GM12878 (cell line): ENCODE results near the gene SUPT4H1. TPM values are rescaled to one million over a fixed set of nuclear protein-coding genes. Genes with fewer than 3 reads are reported as not detected.

Source experiments
- CBX5 ChIP-seq: sonication (generic); IDR thresholded peaks from 2 replicates; pipeline ENCODE4 v1.6.1; 2016; ENCODE audit warnings: low read depth, moderate library complexity, mild to moderate bottlenecking, inconsistent platforms
- EZH2 ChIP-seq: IDR thresholded peaks from 2 replicates; pipeline ENCODE4 v1.6.1; 2012; ENCODE audit warnings: low read depth, mild to moderate bottlenecking, control low read depth, inconsistent platforms, low read length, borderline replicate concordance; ENCODE audit not compliant: control insufficient read depth
- FOS ChIP-seq: IDR thresholded peaks from 3 replicates; pipeline ENCODE4 v1.6.1; 2011; ENCODE audit warnings: borderline replicate concordance; ENCODE audit not compliant: insufficient read length; ENCODE audit errors: extremely low read depth
- IKZF1 ChIP-seq: fragments of 450-650 bp; conservative IDR thresholded peaks from 2 replicates; pipeline ENCODE4 v1.6.1; 2017; ENCODE audit warnings: antibody characterized with exemption, mild to moderate bottlenecking
- IKZF2 ChIP-seq, 2 experiments: fragments of 450-650 bp; IDR thresholded peaks; 2 replicates each; pipeline ENCODE4 v1.6.1; 2017; ENCODE audit warnings: mild to moderate bottlenecking in 2 of 2, moderate library complexity in 2 of 2
- NBN ChIP-seq: fragments of 450-650 bp; IDR thresholded peaks from 2 replicates; pipeline ENCODE4 v1.6.1; 2016
- NFYA ChIP-seq: IDR thresholded peaks from 2 replicates; pipeline ENCODE4 v1.6.1; 2011; ENCODE audit warnings: low read depth, mild to moderate bottlenecking, low read length, improper control_type of control experiment, borderline replicate concordance
- POLR2A ChIP-seq: IDR thresholded peaks from 2 replicates; pipeline ENCODE4 v1.6.1; 2011; ENCODE audit warnings: low read depth, mild to moderate bottlenecking, low read length
- RUNX3 ChIP-seq: IDR thresholded peaks from 2 replicates; pipeline ENCODE4 v1.6.1; 2012; ENCODE audit warnings: low read length, inconsistent platforms
- TCF7 ChIP-seq: IDR thresholded peaks from 2 replicates; pipeline ENCODE4 v1.6.1; 2014; ENCODE audit warnings: antibody characterized with exemption, borderline replicate concordance
- WRNIP1 ChIP-seq: IDR thresholded peaks from 2 replicates; pipeline ENCODE4 v1.6.1; 2011; ENCODE audit warnings: low read depth, low read length, improper control_type of control experiment, borderline replicate concordance
- ZBTB11 ChIP-seq: fragments of 450-650 bp; formaldehyde crosslinking; IDR thresholded peaks from 2 replicates; pipeline ENCODE4 v1.5.0; 2022; ENCODE audit warnings: mild to moderate bottlenecking, missing genetic modification characterization
- polyA plus RNA-seq, 11 experiments: library from polyadenylated mRNA; depleted of rRNA in 4 of 11; unstranded in 6 of 11; stranded (reverse) in 5 of 11; fragments of >200 nt; fragmentation: Nextera tagmentation in 4 of 11; fragmentation: Illumina TruSeq in 1 of 11; extraction: Ambion mirVana in 4 of 11; extraction: Trizol in 1 of 11; gene quantifications; 1 replicate in 1 of 11; 2 replicates in 10 of 11; pipeline versions ENCODE4 v1.2.1 to v1.2.3, GENCODE V29; 2011 to 2016; ENCODE audit warnings: inconsistent platforms in 2 of 11, missing spikeins in 2 of 11, low read depth in 1 of 11
- total RNA-seq, 4 experiments: library from RNA; depleted of rRNA in 3 of 4; stranded (reverse); fragments of >200 nt in 3 of 4; fragmentation: Illumina TruSeq in 1 of 4; extraction: Trizol in 1 of 4; gene quantifications; 2 replicates each; pipeline versions ENCODE4 v1.2.1 to v1.2.3, GENCODE V29; 2013 to 2021
- TF ChIP-seq, protein P1 (sequence below): fragments of 450-650 bp; IDR thresholded peaks from 2 replicates; pipeline ENCODE4 v1.6.1; 2018; ENCODE audit warnings: borderline replicate concordance, mild to moderate bottlenecking; ENCODE audit not compliant: partially characterized antibody
- TF ChIP-seq, protein P2 (sequence below): fragments of 450-650 bp; formaldehyde crosslinking; IDR thresholded peaks from 2 replicates; pipeline ENCODE4 v1.4.0; 2020; ENCODE audit warnings: mild to moderate bottlenecking, moderate library complexity

Gene SUPT4H1
- total and polyA plus RNA-seq, 10 of the 15 experiments (the other 5 are each of a cell fraction or from before 2014, with no cell fraction given), result 83.8 to 293 (median 128) TPM

DNA sequence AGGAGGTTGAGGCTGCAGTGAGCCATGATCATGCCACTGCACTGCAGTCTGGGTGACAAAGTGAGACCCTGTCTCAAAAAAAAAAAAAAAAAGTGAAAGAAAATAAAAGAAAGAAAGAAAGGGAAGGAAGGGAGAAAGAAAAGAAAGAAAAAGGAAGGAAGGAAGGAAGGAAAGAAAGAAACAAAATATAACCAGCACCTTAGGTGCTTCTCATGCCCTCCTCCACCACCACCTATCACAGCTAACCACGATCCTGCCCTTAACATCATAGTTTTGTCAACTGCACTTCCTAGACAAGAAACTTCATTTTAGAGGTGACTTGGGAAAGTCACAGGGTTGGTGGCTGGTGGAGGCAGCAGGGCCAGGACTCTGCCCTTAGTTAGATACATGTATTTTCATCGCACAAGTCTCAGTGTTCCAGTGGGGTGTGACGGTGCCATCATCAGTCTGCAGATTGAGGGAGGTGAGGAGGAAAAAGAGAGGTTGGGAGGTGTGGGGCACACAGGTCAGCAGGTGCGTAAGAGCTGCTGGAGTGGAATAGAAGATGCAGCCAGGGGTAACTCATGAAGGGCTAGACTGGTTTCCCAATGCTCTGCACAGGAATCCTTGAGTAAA is 10.0 kb downstream of the SUPT4H1 start (continued):
- TF ChIP-seq ZBTB11 (no peak), IKZF1 (peak; percentile 33; the same call in 1 of the 2 replicates), TCF7 (no peak), CBX5 (no peak), WRNIP1 (0 out of 2 replicates have a peak, but pooled peaks have one; percentile 54), NFYA (no peak), FOS (no peak), IKZF2 (IDR thresholded peaks at IDR 0.05) (peak in 1 of 2 experiments; percentile 22; a peak in 1 of 4 replicates), POLR2A (0 out of 2 replicates have a peak, but pooled peaks have one; percentile 40), RUNX3 (no peak), EZH2 (no peak), NBN (peak; percentile 63)
- TF ChIP-seq, protein P1, sequence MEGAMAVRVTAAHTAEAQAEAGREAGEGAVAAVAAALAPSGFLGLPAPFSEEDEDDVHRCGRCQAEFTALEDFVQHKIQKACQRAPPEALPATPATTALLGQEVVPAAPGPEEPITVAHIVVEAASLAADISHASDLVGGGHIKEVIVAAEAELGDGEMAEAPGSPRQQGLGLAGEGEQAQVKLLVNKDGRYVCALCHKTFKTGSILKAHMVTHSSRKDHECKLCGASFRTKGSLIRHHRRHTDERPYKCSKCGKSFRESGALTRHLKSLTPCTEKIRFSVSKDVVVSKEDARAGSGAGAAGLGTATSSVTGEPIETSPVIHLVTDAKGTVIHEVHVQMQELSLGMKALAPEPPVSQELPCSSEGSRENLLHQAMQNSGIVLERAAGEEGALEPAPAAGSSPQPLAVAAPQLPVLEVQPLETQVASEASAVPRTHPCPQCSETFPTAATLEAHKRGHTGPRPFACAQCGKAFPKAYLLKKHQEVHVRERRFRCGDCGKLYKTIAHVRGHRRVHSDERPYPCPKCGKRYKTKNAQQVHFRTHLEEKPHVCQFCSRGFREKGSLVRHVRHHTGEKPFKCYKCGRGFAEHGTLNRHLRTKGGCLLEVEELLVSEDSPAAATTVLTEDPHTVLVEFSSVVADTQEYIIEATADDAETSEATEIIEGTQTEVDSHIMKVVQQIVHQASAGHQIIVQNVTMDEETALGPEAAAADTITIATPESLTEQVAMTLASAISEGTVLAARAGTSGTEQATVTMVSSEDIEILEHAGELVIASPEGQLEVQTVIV, result no peak
- TF ChIP-seq, protein P2, sequence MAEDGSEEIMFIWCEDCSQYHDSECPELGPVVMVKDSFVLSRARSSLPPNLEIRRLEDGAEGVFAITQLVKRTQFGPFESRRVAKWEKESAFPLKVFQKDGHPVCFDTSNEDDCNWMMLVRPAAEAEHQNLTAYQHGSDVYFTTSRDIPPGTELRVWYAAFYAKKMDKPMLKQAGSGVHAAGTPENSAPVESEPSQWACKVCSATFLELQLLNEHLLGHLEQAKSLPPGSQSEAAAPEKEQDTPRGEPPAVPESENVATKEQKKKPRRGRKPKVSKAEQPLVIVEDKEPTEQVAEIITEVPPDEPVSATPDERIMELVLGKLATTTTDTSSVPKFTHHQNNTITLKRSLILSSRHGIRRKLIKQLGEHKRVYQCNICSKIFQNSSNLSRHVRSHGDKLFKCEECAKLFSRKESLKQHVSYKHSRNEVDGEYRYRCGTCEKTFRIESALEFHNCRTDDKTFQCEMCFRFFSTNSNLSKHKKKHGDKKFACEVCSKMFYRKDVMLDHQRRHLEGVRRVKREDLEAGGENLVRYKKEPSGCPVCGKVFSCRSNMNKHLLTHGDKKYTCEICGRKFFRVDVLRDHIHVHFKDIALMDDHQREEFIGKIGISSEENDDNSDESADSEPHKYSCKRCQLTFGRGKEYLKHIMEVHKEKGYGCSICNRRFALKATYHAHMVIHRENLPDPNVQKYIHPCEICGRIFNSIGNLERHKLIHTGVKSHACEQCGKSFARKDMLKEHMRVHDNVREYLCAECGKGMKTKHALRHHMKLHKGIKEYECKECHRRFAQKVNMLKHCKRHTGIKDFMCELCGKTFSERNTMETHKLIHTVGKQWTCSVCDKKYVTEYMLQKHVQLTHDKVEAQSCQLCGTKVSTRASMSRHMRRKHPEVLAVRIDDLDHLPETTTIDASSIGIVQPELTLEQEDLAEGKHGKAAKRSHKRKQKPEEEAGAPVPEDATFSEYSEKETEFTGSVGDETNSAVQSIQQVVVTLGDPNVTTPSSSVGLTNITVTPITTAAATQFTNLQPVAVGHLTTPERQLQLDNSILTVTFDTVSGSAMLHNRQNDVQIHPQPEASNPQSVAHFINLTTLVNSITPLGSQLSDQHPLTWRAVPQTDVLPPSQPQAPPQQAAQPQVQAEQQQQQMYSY (CRISPR knock-in tag), result no peak
